Naive thymus-derived CD8-positive, alpha-beta T cell (primary cell): ENCODE measurements around the gene MED23. TPM values are rescaled to one million over a fixed set of nuclear protein-coding genes. Genes with fewer than 3 reads are reported as not detected.
A peak's percentile ranks its signal among the peaks of the same experiment; 100 is the strongest.

Source experiments
- ATAC-seq, 2 donors: fragments of 150-1000 bp; cut with Tn5 transposase in 1 of 2; sonication (Bioruptor Pico), chemical (Tn5 transposase) in 1 of 2; 1 replicate in 1 of 2; 2 replicates in 1 of 2; pipeline ENCODE4 v1.10.0; 2021; ENCODE audit warnings: mild to moderate bottlenecking in 2 of 2, moderate library complexity in 2 of 2
- POLR2A ChIA-PET: fragments of 350-600 bp; sonication (Branson Sonifier 250); formaldehyde crosslinking; loops from one replicate; lab custom pipeline; 2021; ENCODE audit warnings: antibody characterized with exemption; lab: Charles Lee
- DNase-seq, 10 donors: peaks; one replicate each; pipeline versions ENCODE4 v3.0.0 to v3.0.0-alpha.2; 2020 to 2022
- H3K27ac Mint-ChIP-seq, 10 donors: one replicate each; pipeline ENCODE4 v1.8.0; 2020 to 2022; ENCODE audit warnings: mild to moderate bottlenecking in 10 of 10, mixed read lengths in 10 of 10, moderate library complexity in 4 of 10, inconsistent platforms in 1 of 10
- H3K27me3 Mint-ChIP-seq, 5 donors: one replicate each; pipeline ENCODE4 v1.8.0; 2021 to 2022; ENCODE audit warnings: mixed read lengths in 5 of 5
- H3K36me3 Mint-ChIP-seq, 3 donors: one replicate each; pipeline ENCODE4 v1.8.0; 2020 to 2022; ENCODE audit warnings: mixed read lengths in 3 of 3, mild to moderate bottlenecking in 2 of 3, inconsistent platforms in 1 of 3
- H3K4me1 Mint-ChIP-seq, 4 donors: one replicate each; pipeline ENCODE4 v1.8.0; 2021 to 2022; ENCODE audit warnings: mixed read lengths in 4 of 4
- H3K4me3 Mint-ChIP-seq, 10 donors: one replicate each; pipeline ENCODE4 v1.8.0; 2020 to 2022; ENCODE audit warnings: mild to moderate bottlenecking in 10 of 10, mixed read lengths in 10 of 10, moderate library complexity in 6 of 10, inconsistent platforms in 1 of 10
- H3K9me3 Mint-ChIP-seq, 9 donors: one replicate each; pipeline ENCODE4 v1.8.0; 2020 to 2022; ENCODE audit warnings: mixed read lengths in 9 of 9, mild to moderate bottlenecking in 3 of 9, inconsistent platforms in 1 of 9, moderate library complexity in 1 of 9
- polyA plus RNA-seq, 3 donors: library from polyadenylated mRNA; unstranded; fragments of 300-500 nt; fragmentation: Illumina TruSeq; gene quantifications; one replicate each; pipeline ENCODE4 v1.2.3, GENCODE V29; 2021
- total RNA-seq, 8 experiments: library from RNA in 2 of 8; stranded (reverse) in 2 of 8; gene quantifications; one replicate each; pipeline ENCODE4 v1.2.3 and lab custom pipeline; 2021 to 2026

The MED23 gene
- total and polyA plus RNA-seq, 5 experiments from 2014 or later: 8.6 to 56.2 (median 13.4) TPM

GRCh38 chr6:131523988-131524673 lies 103.9 kb downstream of the MED23 start:
- Mint-ChIP-seq H3K9me3 (no peaks in the 10 kb centered on the region), H3K36me3 (no peaks in the 10 kb centered on the region), H3K4me3 (peak overlapping the region in 6 of 10 donors; percentile 1 to 51 (median 18)), H3K4me1 (peaks cover 25 to 51% (median 27%) of the 10 kb centered on the region in 4 donors), H3K27me3 (no peaks in the 10 kb centered on the region), H3K27ac (peak overlapping the region in 9 of 10 donors; percentile 54 to 85 (median 67))
- ATAC-seq: peak in 1 of 2 donors; percentile 29
- DNase-seq: no peak
- POLR2A ChIA-PET: interaction anchor here (1.3 kb wide), 1 partner anchor 243 kb away, joined by 4 read pairs; no protein-coding TSS in a partner anchor

Other genes starting within 250 kb of the MED23 start
- gene ARG1, start 55.0 kb downstream of the MED23 start, total RNA-seq: not detected
- gene ARG1, start 55.0 kb downstream of the MED23 start, polyA plus RNA-seq: not detected
- gene ENPP3, start 9.1 kb upstream of the MED23 start, total RNA-seq: under 1 TPM; 0.25 to 0.44 TPM
- gene ENPP3, start 9.1 kb upstream of the MED23 start, polyA plus RNA-seq: under 1 TPM in 2 of 3 donors, not detected in 1; 0.11 to 0.16 TPM
- not detected for gene OR2A4, start 73.2 kb upstream of the MED23 start, total RNA-seq
- not detected for gene OR2A4, start 73.2 kb upstream of the MED23 start, polyA plus RNA-seq
- not detected for gene CTAGE9, start 82.8 kb upstream of the MED23 start, total RNA-seq
- gene CTAGE9, start 82.8 kb upstream of the MED23 start, polyA plus RNA-seq: not detected
- under 1 TPM; 0.11 to 0.47 TPM for gene ENPP1, start 179.8 kb upstream of the MED23 start, total RNA-seq
- not detected for gene ENPP1, start 179.8 kb upstream of the MED23 start, polyA plus RNA-seq